Osteoblast (primary cell): ENCODE results near the gene MPZL1. TPM values are rescaled to one million over a fixed set of nuclear protein-coding genes. Genes with fewer than 3 reads are reported as not detected.
A peak's percentile ranks its signal among the peaks of the same experiment; 100 is the strongest.

Experiments
- DNase-seq: peaks from one replicate; pipeline ENCODE4 v3.0.0; 2011; ENCODE audit warnings: low spot score, mixed read lengths; ENCODE audit not compliant: insufficient read length; ENCODE audit errors: missing footprints
- H2AFZ ChIP-seq: 2 replicates; pipeline ENCODE4 v1.6.0; 2011; ENCODE audit warnings: mild to moderate bottlenecking, low read length
- H3K27ac ChIP-seq: 2 replicates; pipeline ENCODE4 v1.5.1; 2011; ENCODE audit warnings: mild to moderate bottlenecking, low read depth, low read length, moderate library complexity
- H3K27me3 ChIP-seq: 2 replicates; pipeline ENCODE4 v1.6.0; 2012; ENCODE audit warnings: mild to moderate bottlenecking, control low read depth, inconsistent platforms, low read length, moderate library complexity; ENCODE audit not compliant: insufficient read depth
- H3K36me3 ChIP-seq: 2 replicates; pipeline ENCODE4 v1.5.1; 2011; ENCODE audit warnings: mild to moderate bottlenecking, low read length, control low read depth, moderate library complexity; ENCODE audit not compliant: insufficient read depth
- H3K4me1 ChIP-seq: 2 replicates; pipeline ENCODE4 v1.5.1; 2011; ENCODE audit warnings: mild to moderate bottlenecking, low read length, control low read depth, moderate library complexity; ENCODE audit not compliant: insufficient read depth
- H3K4me2 ChIP-seq: 2 replicates; pipeline ENCODE4 v1.6.0; 2011; ENCODE audit warnings: mild to moderate bottlenecking, low read length; ENCODE audit not compliant: insufficient read depth
- H3K4me3 ChIP-seq: fragments of 200-600 bp; sonication (generic); 3 replicates; pipeline ENCODE4 v1.5.1; 2012; ENCODE audit warnings: mild to moderate bottlenecking, low read length, inconsistent platforms; ENCODE audit not compliant: insufficient read depth
- H3K79me2 ChIP-seq: 2 replicates; pipeline ENCODE4 v1.6.0; 2012; ENCODE audit warnings: mild to moderate bottlenecking, low read length, control low read depth, inconsistent platforms; ENCODE audit not compliant: insufficient read depth
- H3K9me3 ChIP-seq: 2 replicates; pipeline ENCODE4 v1.5.1; 2011; ENCODE audit warnings: low read depth, low read length, control low read depth
- H4K20me1 ChIP-seq: 2 replicates; pipeline ENCODE4 v1.6.0; 2012; ENCODE audit warnings: mild to moderate bottlenecking, low read length, control low read depth; ENCODE audit not compliant: insufficient read depth
- total RNA-seq: library from RNA; depleted of rRNA; stranded (reverse); fragments of >200 nt; gene quantifications from 2 replicates; pipeline ENCODE4 v1.2.3, GENCODE V29; 2012
- TF ChIP-seq, protein P1 (sequence below): IDR thresholded peaks from 2 replicates; pipeline ENCODE4 v1.5.1; 2011; ENCODE audit warnings: mild to moderate bottlenecking, low read depth, low read length, moderate library complexity; ENCODE audit errors: extremely low read depth

The MPZL1 gene
- total RNA-seq, 1 donor: 189 TPM

- TF ChIP-seq, protein P1, sequence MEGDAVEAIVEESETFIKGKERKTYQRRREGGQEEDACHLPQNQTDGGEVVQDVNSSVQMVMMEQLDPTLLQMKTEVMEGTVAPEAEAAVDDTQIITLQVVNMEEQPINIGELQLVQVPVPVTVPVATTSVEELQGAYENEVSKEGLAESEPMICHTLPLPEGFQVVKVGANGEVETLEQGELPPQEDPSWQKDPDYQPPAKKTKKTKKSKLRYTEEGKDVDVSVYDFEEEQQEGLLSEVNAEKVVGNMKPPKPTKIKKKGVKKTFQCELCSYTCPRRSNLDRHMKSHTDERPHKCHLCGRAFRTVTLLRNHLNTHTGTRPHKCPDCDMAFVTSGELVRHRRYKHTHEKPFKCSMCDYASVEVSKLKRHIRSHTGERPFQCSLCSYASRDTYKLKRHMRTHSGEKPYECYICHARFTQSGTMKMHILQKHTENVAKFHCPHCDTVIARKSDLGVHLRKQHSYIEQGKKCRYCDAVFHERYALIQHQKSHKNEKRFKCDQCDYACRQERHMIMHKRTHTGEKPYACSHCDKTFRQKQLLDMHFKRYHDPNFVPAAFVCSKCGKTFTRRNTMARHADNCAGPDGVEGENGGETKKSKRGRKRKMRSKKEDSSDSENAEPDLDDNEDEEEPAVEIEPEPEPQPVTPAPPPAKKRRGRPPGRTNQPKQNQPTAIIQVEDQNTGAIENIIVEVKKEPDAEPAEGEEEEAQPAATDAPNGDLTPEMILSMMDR: no peak
- H3K27me3 ChIP-seq: no peaks in the 10 kb centered on the region
- peaks cover 56% of the 10 kb centered on the region for H3K4me1 ChIP-seq
- peaks cover 94% of the 10 kb centered on the region for H3K79me2 ChIP-seq
- H3K4me3 ChIP-seq: no peak overlapping the region
- H3K36me3 ChIP-seq: no peaks in the 10 kb centered on the region
- DNase-seq: no peak
- H3K4me2 ChIP-seq: no peak overlapping the region
- H3K9me3 ChIP-seq: no peaks in the 10 kb centered on the region
- H2AFZ ChIP-seq: no peak overlapping the region
- no peak overlapping the region for H3K27ac ChIP-seq
- H4K20me1 ChIP-seq: peaks cover 38% of the 10 kb centered on the region
These were observed 25.3 kb downstream of the MPZL1 start for GRCh38 chr1:167746988-167747655.

DNA sequence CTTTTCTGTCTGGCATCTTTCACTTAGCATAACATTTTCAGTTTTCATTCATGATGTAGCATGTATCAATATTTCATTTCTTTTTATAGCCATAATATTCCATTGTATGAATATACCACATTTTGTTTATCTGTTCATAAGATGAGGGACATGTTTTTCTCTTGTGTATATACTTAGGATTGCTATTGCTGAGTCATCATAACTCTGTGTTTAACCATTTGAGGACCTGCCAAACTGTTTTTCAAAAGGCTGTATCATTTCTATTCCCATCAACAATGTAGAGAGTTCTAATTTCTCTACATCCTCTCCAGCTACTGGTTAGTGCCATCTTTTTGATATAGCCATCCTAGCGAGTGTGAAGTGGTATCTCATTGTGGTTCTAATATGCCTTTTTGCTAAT is 26.2 kb downstream of the MPZL1 start:
- H3K79me2 ChIP-seq: peaks cover 94% of the 10 kb centered on the region
- no peak for DNase-seq
- H2AFZ ChIP-seq: no peak overlapping the region
- H4K20me1 ChIP-seq: peaks cover 38% of the 10 kb centered on the region
- H3K27ac ChIP-seq: no peak overlapping the region
- TF ChIP-seq, protein P1: no peak
- no peaks in the 10 kb centered on the region for H3K27me3 ChIP-seq
- H3K4me1 ChIP-seq: peaks cover 62% of the 10 kb centered on the region
- no peaks in the 10 kb centered on the region for H3K36me3 ChIP-seq
- no peak overlapping the region for H3K4me2 ChIP-seq
- no peak overlapping the region for H3K4me3 ChIP-seq
- no peaks in the 10 kb centered on the region for H3K9me3 ChIP-seq

- no peak for DNase-seq
- Histone ChIP-seq H4K20me1 (peaks cover 38% of the 10 kb centered on the region), H3K4me3 (no peak overlapping the region), H3K36me3 (no peaks in the 10 kb centered on the region), H3K9me3 (no peaks in the 10 kb centered on the region), H3K4me2 (peak overlapping the region; percentile 15), H3K4me1 (peaks cover 65% of the 10 kb centered on the region), H2AFZ (no peak overlapping the region), H3K79me2 (peaks cover 94% of the 10 kb centered on the region), H3K27me3 (no peaks in the 10 kb centered on the region), H3K27ac (no peak overlapping the region)
- TF ChIP-seq, protein P1: no peak
These were observed 27.1 kb downstream of the MPZL1 start for GRCh38 chr1:167748906-167749305.

DNA sequence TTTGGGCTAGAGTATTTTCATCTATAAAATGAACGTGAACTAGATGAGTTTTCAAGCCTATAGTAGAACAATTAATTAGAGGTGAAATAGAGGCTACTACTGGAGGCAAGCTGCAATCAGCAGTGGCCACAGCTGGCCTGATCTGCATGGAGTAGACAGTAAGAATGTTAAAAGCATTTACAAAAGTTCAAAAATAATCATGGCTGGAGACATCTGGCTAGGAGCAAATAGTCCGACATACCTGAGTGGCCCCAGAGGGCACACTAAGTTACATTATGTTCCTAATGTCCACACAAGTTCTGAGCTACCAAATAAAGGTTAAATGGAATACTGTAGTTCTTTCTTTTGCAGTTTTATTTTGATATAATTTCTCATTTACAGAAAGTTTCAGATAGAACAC is 28.0 kb downstream of the MPZL1 start:
- no peak overlapping the region for H3K27ac ChIP-seq
- H3K27me3 ChIP-seq: no peaks in the 10 kb centered on the region
- peaks cover 42% of the 10 kb centered on the region for H4K20me1 ChIP-seq
- H3K9me3 ChIP-seq: no peaks in the 10 kb centered on the region
- H3K4me3 ChIP-seq: no peak overlapping the region
- no peaks in the 10 kb centered on the region for H3K36me3 ChIP-seq
- TF ChIP-seq, protein P1: no peak
- no peak overlapping the region for H2AFZ ChIP-seq
- H3K79me2 ChIP-seq: peaks cover 94% of the 10 kb centered on the region
- peaks cover 64% of the 10 kb centered on the region for H3K4me1 ChIP-seq
- no peak overlapping the region for H3K4me2 ChIP-seq
- DNase-seq: peak; percentile 34
